CD1c-positive myeloid dendritic cell (primary cell): ENCODE measurements around the gene TCF4.

Source experiments
- DNase-seq: peaks from one replicate; pipeline ENCODE4 v3.0.0-alpha.2; 2016; ENCODE audit errors: extremely low spot score

Gene TCF4

DNA sequence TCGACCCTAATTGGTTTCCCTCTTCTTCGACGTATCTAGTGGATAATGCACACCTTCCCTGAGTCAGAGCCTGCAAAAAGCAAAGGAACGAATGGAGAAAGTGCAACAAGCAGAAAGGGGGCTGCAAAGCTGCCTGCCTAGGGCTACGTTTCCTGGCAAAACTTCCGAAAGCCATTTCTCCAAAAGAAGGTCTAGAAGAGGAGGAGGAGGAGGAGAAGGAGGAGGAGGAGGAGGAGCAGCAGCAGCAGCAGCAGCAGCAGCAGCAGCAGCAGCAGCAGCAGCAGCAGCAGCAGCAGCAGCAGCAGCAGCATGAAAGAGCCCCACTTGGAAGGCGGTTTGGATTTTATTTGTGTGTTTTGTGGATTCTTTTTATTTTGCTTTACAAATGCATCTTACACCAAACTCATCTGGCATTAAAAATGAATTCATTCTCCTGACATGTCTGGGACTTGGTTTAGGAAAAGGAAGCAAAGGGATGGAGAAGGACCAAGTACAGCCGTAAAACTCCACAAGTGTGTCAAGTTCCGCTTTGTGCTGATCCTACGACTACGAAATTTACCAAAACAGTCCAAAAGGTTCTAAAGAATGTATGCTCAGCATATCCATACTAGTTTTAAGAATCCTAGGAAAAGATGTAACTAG lies 2.0 kb downstream of the TCF4 start:
- DNase-seq, result peak; percentile 12

DNA sequence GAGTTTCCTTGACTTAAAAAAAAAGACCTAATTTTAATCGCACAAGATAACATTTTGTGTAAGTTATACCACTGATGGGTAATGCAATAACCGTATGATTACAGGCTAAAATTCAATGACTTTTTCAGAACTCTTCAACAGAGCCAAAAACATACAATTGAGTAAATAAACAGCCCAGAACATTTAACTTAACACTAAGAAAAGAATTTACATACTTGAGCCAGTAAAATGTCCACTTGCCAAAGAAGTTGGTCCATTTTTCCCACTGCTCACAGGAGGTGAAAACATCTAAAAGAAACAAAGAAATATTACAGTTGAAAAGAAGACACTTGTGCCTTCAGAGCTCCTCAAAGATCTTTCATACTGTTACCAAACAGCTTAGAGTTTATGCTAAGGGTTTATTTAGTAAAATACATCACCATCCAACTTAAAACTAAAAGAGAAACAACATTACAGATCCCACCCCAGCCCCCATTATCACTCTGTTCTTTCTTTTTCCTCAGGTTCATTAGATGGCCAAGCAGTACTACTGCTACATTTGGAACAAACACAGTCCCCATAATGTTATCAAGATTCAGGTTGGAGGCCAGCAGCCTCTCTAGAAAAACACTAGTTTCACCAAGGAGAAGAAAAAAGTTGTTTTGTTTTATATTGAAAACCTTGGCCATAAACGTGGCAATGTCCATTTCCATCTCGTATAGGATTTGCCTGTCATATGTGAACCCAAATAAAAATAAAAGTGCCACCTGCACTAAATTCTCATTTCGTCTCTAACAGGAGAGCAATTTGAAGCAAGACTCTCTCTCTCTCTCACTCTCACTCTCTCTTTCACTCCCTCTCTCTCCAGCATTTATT lies 2.7 kb downstream of the TCF4 start:
- DNase-seq, result no peak

DNA sequence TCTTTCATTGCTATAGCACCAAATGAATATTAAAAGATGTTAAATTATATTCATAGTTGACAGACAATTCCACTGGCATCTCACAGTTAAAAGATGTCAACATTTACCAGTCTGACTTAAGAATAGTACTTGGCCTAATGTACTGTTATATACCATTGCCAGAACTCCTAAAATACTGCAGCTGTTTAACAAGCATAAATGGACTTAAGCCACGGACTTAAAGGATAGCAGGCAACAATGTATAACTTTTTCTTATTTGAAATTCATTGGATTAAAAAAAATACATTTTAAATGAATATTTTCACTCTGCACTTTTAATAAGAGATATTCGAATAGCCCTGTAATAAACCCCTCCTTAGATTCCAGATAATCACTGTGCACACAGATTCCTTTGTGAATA lies 3.8 kb downstream of the TCF4 start:
- no peak for DNase-seq

DNA sequence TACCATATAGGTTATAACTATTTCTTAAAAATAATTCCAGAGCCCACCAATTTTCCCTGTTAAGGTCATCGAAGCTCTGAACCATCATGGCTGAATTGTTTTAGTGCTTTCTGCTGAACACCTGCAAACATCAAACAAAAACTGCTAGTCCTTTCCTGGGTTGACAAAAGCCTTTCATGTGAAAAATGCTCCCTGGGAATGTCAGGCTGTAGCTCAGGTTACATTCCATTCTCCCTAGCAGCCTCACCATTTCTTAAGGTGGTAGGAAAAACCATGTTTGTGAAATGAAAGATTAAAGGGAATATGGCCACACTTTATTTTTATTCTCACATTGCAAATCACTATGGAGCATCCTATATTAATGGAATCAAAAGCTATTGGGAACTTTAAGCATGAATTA lies 5.7 kb downstream of the TCF4 start:
- no peak for DNase-seq

DNA sequence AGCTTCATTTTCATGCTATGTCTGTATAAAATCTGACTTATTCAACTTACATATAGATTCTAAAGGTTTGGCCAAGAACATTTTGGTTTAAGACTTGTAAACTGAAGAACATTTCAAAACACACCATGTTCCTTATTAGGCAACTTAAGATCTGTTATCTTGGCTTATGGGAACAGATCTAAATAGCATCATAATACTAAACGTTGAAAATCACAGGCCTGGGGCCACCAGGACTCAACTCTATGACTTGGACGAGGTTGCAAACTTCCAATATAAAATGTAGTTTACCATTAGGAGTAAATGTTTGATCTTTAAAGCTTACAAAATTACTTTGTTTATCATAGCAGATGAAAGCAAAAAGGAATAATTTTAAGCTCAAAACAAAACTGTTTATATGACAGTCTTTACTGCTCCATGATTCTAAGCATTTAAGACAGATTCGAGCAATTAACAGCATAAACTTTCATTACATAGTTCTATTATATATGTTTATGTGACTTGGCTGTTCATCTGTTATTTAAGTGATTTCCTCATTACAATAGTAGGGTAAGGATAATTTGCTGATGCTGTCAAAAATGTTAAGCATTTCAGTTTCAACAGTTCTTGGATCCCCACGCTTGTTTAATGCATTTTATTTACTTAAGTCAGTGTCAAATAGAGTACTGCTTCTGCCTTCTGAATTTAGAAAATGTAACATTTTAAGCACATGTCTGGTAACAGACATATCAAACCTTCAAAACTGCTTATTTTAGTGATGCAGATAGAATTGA lies 8.3 kb downstream of the TCF4 start:
- no peak for DNase-seq

DNA sequence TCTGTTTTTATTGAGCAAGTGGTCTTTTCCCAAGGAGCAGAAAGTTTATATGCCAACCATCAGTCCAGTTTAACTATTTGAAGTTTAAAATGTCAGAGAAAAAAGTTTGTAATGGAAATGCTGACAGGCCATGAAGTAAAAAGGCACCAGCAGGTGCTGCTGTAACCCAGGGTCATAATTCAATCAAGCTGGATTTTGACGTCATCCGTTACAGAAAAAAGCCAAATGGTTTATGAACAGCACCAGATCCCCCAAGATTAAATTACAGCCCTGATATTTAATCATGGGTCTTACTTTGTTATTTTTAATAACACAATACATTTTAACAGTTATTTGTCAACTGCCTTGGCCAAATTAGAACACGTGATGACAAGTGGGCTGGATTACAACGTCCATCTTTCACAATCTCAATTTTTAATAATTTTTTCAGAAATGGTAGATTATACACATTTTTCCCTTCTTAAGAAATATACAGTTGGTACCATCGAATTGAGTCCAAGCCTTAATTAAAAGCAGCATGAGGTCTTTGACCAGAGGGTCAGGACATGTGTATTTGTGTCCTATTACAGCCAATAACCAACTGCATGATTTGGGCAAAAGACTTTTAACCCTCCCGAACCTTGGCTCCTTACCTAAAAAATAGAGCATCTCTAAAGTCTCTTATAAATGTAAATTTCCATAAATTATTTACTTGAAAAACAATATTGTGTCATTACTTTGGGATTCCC lies 10.0 kb downstream of the TCF4 start:
- no peak for DNase-seq

DNA sequence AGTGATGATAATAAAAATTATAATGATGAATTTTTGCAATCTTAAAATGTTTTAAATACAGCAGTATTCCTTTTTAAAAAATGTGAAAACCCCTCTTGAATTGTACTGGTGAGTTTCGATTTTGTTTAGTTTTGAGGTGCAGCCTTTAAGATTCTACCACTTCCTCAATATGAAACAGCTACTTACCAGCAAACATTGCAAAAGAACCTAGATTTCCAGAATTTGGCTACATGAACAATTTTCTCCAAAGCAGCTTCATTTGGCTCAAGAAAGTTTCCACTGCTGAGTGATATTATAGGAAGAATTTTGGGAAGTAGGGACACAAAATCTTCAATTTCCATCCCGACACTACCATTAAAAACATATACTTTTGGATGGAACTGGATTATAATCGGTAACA lies 12.0 kb downstream of the TCF4 start:
- DNase-seq, result no peak

DNA sequence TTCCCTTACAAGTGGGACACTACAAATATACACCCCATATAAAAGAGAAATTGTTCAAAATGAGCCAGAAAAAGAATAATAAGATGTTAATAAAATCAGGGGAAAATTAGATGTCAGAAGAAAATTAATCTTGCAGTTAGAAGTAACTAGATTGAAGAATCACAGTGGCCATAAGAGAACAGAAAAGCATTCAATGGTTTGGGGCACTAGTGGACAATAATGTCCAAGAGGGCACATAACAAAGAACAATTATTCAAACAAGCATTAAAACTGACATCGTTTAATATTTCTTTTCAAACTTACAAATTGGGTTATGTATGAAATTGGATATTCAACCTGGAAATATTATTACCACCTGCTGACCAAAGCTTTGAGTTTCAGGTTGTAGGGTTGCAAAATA lies 12.9 kb downstream of the TCF4 start:
- DNase-seq, result no peak

DNA sequence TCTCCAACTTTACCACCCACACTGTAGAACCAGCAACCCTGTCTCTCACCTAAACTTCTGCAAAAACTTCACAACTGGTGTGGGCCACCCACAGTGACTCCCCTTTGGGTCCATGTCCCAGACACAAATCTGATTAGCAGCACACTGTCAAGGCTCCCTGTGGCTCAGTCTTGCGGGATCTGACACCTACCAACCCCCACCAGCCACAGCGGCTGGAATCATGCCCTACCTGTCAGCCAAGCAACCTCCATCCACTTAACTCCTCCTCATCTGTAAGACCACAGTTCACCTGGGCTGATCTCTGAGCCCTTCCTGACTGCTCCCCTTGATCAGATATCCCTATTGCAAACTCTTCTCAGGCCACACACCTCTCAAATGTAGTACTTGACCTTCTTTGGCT lies 14.6 kb downstream of the TCF4 start:
- DNase-seq, result no peak

DNA sequence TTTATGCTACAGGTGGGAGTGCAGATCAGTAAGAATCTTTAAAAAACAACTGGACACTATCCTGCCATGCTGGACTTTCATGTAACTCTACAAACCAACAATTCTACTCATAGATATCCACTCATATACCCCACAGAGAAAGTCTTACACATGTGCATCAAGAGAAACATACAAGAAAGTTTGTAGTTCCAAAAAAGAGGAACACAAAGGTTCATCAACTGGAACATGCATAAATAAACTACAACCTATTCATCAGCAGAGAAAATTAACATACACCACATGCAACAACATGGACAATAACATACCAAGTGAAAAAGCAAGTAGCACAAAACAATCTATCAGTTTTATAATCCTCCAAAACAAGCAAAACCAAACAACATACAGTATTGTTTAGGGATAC lies 17.0 kb downstream of the TCF4 start:
- no peak for DNase-seq

DNA sequence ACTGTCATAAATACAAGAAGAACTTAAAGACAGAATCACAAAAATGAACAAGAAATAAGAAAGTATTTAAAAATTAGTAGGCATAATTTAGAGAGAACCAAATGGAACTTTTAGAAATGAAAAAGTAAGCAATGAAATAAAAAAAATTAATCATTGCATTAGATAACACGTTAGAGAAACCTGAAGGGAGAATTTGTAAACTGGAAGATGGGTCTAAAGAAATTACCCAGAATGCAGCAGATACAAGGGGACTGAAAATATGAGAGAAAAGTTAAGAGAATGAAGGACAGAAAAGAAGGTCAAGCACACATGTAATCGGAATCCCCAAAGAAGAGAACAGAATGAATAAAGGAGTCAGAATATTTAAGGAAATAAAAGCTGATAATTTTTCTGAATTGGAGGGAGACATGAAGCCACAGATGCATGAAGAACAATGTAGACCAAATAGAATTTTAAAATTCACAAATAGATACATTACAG lies 21.5 kb downstream of the TCF4 start:
- no peak for DNase-seq

DNA sequence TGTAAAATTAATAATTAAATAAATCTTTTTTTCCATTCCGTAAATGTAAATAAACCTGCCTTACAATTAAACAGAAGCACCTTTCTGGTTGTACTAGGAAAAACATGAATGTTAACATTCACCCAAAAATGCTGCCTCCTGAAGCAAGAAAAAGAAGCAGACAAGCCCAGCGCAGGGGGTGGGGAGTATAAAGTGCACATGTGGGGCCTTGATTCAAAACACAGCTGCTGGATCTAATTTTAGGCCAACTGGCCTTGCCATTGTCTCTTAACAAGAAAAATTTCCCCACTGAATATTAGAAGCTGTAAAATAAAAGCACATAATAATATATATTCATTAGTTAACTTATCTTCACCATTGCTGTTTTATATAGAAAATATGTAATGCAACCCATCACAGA lies 28.3 kb downstream of the TCF4 start:
- DNase-seq, result no peak

DNA sequence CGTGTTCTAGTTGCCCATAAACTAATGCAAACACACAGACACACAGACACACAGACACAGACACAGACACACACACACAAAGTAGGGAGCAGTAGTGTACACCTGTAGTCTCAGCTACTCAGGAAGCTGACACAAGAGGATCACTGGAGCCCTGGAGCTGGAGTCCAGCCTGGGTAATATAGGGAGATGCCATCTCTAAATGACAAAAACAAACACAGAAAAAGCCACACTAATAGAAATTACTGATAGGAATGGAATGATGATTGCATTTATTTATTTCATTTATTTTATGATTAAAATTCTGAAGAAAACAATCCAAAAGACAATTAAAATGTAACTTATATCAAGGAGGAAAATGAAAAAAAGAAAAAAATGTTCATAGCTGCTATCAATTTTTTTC lies 30.8 kb downstream of the TCF4 start:
- no peak for DNase-seq

DNA sequence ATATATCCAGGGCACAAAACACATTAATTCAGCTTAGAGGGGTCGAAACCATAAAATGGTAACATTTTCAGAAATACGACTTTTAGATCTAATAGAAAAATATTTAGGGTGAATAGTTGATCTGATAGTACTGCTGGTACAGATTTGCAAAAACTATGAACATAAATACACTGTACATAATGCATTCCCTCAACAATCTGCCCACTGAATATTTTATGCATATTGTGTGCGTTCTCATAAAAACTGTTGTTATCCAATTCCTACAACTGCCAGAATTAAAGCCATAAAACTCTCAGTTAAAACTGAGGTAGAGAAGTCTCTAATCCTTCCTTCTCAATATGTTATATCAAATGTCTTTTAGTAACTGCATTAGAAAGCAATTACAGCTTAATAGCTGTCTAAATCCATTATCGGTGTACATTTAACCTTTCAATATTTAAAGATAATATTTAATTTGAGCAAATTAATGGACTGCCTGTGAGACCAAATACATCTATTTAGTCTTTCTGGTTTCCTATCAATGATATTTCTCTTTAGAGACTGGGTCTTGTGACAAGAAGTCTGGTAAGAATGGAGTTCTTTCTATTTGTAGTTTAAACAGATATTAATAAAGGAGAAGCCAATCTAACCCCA lies 32.5 kb downstream of the TCF4 start:
- no peak for DNase-seq

DNA sequence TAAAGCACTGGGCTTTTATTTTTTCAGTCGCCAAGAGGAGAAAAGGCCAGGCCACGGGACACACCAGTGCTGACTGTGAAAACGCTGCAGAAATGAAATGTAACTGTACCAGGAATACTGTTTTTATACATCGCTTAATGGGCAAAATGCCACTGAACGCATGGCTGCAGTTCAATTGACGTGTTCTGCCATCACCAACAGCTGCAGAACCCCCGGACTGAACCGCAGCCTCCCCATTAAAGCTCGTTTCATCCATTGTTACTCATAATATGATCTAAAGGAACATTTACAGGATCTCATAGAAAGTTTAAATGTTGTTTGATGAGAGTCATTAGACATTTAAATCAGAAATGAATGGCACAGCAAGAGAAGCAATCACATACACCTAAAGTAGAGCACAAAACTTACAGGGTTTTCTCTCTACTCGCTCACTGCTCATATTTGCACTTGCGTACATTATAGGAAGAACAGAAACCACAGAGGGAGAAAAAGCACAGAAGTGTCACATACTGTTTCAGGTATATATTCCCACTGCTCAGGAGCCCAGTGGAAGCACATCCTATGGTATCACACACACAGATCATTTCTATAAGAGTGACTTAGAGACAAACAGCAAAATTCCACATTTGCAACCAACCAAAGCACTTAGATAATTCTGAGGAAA lies 35.3 kb downstream of the TCF4 start:
- no peak for DNase-seq

DNA sequence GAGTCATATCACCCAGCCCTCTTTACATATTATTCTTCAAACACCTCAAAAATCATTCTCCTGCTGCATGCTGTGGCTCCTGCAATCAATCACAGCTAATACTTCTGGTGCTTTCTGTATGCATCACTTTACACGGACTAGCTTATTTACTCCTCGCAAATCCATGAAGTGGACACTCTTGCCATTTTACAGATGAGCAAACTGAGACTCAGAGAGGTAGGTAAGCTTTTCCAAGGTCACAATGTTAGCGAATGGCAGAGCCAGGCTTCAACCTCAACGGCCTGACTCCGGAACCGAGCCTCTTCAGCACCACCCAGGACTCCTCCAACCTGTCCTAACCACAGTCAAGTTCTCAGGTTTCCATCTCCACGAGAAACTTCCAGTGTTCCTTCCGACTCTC lies 36.8 kb downstream of the TCF4 start:
- no peak for DNase-seq

DNA sequence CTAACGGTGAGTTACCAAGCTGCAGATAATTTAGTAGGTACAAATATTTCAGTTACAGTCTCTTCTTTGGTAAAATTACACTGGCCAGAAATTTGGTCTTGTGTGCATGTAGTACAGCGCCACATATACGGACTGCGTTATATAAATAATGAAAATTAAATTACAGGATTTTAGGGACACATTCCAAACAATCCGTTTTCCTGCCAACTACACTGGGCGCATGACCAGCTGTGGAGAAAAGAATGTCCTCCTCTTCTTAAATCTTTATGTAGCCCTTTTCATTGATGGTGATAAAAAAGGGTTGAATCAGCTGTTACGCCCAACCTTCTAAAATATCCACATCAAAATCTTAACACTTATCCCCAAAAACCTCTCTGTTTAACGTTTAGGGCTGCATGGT lies 37.5 kb downstream of the TCF4 start:
- no peak for DNase-seq

DNA sequence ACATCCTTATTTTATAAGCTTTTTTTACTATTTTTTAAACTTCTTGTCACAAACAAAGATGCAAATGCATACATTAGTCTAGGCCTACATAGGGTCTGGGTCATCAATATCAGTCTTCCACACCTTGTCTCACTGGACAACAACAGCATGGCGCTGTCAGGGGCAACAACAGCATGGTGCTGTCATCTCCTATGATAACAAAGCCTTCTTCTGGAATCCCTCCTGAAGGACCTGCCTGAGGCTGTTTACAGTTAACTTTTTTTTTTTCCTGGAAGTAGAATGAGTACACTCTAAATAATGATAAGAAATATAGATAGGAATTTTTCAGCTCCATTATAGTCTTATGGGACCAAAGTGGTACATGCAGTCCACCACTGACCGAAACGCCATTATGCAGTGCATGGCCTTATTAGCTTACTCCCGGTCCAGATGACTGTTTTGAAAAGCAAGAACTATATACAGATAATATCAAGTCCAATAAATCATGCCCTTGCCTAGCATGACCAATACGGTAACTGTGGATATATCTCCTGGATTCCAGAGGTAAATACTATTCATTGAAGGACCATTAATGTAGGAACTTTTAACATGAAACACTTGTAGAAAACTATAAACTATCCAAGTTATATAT lies 38.4 kb downstream of the TCF4 start:
- DNase-seq, result no peak

DNA sequence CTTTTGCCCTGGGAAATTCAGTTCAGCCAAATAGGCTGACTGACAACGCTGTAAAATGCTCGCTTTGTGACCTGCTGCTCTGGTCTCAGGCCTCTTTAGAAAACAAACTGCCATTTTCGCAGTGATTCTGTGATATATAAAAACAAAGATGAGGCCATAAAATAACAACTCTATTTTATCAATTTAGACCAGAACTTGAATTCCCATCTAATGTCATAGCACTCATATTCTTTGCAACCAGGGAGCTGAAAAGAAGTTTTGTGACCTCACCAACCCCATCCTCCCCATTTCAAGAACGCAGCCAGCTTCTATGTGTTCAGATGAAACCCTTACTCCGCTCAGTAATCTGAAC lies 40.3 kb downstream of the TCF4 start:
- no peak for DNase-seq

DNA sequence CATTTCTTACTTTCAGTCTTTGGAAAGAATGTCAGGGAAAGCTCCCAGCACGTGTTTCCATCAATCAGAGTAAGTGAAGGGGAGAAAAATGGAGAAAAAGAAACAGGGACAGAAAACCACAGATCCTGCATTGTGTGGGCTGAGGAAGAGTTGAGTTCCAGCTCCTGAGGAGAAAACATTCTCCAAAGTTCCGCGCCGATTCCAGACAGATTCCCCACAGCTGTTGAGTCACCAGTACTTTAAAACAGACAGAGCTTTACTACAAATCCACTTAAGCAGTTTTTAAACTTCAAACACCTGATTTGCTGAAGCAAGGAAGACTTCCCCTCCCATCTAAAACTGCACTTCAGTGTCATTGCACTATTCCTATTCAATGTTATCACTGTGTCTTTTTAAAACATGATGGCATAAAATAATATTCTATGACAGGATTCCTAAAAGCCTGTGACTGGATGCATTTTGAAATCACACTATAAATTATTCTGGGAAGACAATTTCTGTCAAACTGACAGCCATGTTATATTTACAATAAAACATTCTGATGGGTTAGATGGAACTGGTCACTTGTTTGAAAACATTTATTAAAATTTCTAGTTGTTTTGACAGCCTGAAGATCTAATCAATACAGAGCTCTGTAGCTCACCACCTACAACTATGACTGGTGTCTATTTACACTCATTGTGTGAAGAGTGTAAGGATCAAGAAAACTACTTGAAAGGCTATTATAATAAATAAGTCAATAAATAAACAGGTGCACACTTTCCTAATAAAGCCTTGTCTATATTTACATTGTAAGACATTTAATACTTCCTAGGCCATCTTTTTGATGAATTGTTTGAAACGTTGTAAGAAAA lies 40.9 kb downstream of the TCF4 start:
- DNase-seq, result no peak
